GM18505 (cell line): ENCODE results near the gene IRAG1.
A peak's percentile ranks its signal among the peaks of the same experiment; 100 is the strongest.

Experiments used
- ATAC-seq: cut with Tn5 transposase; IDR thresholded peaks from one replicate; pipeline ENCODE4 v1.9.1; 2021; ENCODE audit not compliant: unreplicated experiment
- POLR2A ChIP-seq: IDR thresholded peaks from 4 replicates; pipeline ENCODE4 v1.6.1; 2011; ENCODE audit warnings: borderline replicate concordance; ENCODE audit not compliant: insufficient read depth, insufficient read length; ENCODE audit errors: extremely low read depth

The IRAG1 gene, protein sequence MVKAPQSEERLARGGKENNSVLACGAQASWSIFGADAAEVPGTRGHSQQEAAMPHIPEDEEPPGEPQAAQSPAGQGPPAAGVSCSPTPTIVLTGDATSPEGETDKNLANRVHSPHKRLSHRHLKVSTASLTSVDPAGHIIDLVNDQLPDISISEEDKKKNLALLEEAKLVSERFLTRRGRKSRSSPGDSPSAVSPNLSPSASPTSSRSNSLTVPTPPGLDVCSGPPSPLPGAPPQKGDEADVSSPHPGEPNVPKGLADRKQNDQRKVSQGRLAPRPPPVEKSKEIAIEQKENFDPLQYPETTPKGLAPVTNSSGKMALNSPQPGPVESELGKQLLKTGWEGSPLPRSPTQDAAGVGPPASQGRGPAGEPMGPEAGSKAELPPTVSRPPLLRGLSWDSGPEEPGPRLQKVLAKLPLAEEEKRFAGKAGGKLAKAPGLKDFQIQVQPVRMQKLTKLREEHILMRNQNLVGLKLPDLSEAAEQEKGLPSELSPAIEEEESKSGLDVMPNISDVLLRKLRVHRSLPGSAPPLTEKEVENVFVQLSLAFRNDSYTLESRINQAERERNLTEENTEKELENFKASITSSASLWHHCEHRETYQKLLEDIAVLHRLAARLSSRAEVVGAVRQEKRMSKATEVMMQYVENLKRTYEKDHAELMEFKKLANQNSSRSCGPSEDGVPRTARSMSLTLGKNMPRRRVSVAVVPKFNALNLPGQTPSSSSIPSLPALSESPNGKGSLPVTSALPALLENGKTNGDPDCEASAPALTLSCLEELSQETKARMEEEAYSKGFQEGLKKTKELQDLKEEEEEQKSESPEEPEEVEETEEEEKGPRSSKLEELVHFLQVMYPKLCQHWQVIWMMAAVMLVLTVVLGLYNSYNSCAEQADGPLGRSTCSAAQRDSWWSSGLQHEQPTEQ

DNA sequence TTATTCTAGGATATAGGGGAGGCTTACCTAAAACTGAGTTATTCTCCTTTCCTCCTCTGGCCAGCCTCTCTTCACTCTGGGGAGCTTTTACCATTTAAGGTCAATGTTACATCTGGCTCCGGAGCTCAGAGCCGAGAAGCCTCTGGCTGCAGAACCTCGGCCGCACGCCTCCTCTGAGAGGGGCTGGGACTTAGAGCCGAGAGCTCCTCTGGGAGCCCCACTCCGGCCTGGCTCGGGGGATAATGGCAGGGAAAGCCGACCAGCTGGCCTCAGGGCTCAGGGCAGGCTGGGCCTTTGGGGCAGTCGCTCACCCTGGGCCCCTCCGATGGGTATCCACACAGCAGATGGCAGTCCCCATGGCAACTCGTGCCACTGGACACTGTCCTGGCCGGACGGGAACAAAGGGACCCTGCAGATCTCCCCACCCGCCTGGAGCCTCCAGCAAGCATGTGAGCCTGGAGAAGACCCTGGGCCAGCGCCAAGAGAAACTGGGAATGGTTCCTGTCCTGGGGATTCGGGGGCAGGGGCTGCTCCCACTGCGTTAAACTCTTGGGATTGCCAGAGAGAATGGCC, at the start of gene IRAG1:
TSS of gene IRAG1 (minus strand) at position 247 of the 573 bp plus-strand sequence. CDS start at position 94, 153 bp downstream.
- TF ChIP-seq POLR2A: no peak
- ATAC-seq: no peak

DNA sequence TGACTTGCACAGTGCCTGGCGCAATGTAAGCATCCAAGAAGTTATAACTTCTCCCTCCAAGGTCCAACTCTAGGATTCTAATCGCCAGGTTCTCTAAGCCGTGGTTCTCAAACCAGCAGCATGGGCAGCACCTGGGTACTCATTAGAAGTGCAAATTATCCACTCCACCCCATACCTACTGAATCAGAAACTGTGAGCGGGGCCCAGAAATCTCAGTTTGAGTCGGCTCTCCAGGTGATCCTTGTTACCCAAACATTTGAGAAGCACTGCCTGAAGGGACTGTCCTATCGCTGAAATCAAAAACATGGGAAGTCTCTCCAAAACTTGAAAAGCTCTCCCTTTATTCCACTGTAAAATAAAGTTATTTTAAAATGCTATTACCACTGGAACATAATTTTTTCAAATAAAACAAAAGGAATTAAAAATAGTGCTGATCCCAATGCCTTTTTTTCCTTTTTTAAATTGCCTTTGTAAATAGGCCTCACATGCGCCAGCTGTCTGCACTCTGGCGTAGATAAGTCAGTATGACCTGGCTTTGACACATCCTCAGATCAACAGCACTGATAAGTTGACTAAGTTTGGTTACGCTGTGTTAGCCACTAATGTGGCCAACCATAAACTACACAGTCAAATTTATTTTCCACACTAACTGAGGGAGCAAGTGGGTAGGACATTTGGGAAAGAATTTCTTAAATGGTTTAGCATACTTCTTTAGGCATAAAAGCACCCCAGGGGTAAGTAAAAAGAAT, 49.1 kb upstream of the IRAG1 start:
- TF ChIP-seq POLR2A: no peak
- no peak for ATAC-seq

DNA sequence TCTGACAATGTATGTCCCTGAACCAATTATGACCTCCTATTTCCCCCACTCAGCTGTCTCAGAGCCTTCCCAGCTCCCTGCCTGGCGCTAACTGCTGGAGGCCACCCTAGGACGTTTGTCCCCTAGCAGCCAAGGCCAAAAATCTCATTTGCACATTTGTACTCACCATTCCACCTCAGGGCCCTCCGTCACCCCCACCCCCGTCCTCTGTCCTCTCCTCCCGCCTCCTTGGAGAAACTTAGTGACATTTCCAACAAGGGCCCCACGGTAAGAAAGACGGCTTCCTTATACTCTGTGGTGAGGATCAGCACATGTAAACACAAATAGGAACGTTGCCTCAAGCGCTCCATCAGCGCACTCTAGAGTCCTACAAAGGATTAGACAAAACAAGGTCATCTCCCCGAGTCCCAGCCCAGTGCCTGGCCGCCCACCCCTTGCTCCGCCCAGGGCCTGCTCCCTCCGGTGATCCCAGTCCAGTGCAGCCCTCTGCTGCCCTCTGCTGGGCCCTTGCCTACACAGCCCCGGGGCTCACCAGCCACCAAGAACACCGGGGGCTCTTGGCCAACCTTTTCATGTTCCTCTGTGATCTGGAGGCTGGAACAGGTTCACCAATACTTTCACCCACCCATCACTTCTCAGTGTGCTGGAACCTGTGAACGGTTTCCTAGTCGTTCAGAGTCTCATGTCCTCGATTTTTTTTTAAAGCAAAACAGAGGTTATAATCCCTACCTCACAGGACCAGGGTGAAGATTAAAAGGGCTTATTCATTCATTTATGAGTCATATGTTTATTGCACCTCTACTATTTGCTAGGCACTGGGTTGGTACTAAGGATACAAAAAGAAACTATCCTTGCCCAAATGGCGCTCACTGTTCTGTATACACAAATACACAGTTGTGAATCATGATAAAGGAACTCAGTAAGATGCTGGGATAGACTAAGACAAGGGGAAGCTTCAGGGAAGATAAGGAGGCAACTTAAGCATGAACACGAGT, 42.2 kb upstream of the IRAG1 start:
- ATAC-seq: peak; percentile 97
- TF ChIP-seq POLR2A: no peak

DNA sequence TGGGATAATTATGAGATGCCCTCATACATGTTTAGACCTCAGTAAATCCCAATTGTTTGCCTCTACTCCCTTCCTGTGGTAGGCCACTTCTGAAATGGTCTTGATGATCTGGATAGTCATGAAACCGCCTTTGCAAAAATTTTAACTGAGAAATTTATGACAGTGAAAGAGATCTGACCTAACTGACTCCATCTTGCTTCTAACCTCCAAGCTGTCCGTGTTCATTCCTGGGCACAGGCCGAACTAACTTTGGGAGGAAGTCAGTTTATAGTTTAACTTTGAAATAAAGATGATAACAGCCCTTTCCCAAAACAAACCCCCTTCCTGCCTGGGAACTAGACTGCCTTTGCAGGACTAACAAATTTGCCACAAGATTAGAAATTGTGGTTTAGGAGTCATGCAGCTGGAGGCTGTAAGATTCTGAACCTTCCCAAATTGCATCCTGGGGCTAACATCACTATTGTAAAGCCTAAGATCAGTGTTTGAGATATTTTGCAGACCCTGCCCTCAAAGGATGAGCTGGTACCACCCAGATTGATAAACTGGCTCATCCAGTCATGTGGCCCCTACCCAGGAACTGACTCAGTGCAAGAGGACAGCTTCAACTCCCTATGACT, 37.6 kb upstream of the IRAG1 start:
- ATAC-seq: no peak
- no peak for TF ChIP-seq POLR2A

DNA sequence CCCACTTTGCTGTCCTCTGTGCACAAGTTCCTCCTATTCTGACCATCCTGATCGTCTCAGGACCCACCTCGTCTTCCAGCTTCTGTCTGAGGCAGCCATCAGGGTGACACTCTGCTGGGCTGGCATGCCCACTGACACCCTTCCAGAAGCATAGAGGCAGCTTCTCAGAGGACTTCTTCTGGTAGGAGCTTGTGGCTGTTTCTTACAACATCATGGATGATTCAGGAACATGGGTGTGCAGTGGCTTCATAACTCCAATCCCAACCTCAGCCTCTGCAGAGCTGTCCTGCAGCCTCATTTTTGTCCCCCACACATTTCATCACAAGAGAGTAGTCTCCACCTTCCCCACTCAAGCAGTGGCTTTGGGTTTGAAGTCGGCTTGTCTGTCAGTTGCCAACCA, 36.6 kb upstream of the IRAG1 start:
- ATAC-seq: no peak
- TF ChIP-seq POLR2A: no peak

DNA sequence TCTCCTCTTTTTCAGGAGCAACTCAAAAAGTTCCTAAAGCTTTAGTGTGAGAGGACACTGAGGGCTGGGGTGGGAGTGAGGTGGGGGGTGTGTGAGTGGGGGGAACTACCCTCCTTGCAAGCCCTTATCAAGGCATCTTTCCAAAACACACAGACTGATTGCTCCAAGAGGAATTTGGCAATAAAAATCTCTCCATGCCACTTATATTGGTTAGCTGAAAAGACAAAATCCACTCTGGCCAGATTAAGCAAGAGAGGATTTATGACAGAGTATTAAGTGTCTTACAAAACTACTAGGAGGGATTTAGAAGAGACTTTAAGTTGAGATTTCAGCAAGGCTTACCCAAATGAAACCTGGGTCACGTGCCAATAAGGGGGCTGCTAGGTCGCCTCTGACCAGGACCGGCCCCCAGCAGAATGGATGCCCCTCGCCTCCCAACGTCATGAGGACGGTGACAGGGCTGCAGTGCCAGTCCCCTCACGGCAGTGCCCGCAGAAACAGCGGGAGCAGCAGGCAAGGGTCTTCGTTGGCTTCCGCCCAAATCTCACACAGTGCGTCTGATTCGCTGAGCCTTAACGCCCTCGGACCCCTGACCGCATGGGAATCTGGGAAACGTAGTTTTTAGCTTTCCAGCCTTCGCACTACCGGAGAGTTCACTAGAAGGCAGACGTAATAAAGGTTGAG, 35.4 kb upstream of the IRAG1 start:
- TF ChIP-seq POLR2A: no peak
- no peak for ATAC-seq

DNA sequence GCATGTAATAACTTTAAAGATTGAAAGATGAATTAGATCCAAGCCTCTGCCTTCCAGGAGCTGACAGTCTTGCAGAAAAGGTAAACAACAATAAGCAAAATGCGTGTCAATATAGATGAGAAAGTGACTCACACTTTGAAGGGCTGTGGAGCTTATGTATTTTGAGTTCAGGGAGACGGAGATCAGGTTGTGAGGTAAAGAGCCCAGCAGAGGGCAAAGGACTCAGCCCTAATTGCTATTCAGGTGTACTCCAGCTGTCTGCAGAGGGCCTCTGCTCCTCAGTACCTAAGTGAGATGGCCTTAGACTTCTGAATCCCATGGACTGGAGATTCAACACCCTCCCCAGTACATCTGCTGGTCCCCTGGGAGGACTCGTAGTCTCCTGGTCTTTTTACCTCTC, 34.6 kb upstream of the IRAG1 start:
- no peak for ATAC-seq

DNA sequence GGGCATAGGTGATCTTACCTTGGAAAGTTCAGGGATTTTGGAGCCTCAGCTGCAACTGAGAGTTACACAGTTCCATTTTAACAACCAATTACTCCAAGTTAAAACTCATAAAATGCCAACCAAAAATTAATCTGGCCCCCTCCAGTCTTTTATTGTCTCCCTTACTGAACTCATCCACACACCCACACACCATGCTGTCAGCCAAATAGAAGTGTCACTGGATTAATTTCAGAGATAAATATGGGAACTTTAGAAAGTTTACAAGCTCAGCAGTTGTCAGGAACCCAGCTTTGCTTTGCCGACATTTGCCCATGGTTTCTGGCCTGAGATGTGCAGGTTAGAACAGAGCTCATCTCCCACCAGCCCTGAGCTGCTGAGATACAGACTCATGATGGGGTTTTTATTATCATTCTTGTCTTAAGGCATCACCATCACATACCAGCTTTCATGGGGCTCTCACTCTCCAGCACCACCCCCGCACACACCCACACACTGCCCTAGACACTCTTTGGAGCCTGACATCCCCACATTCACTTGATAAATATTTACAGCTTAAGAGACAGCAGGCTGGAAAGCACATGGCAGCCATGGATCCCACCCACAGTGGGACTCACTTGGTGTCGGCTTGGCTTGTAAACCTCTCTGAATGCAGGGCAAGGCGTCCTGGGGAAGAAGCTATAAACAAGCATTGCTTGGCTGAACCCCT, 33.7 kb upstream of the IRAG1 start:
- no peak for ATAC-seq
- no peak for TF ChIP-seq POLR2A

More for the DNA sequence above, 34.6 kb upstream of the IRAG1 start:
- TF ChIP-seq POLR2A: no peak

DNA sequence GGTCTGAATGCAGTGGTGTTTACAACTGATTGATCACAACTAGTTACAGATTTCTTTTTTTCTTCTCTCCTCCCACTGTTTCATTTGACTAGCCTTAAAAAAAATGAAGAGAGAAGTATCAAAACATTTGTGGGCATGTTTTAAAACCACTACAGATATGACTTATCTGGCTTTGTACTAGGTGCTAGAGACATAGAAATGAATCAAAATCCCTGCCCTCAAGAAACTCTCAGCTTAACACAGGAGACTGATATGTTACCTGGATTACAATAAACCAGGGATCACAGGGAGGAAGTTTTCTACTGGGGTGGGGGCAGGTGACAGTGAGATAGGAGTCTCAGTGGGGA, 32.3 kb upstream of the IRAG1 start:
- TF ChIP-seq POLR2A: no peak
- no peak for ATAC-seq

DNA sequence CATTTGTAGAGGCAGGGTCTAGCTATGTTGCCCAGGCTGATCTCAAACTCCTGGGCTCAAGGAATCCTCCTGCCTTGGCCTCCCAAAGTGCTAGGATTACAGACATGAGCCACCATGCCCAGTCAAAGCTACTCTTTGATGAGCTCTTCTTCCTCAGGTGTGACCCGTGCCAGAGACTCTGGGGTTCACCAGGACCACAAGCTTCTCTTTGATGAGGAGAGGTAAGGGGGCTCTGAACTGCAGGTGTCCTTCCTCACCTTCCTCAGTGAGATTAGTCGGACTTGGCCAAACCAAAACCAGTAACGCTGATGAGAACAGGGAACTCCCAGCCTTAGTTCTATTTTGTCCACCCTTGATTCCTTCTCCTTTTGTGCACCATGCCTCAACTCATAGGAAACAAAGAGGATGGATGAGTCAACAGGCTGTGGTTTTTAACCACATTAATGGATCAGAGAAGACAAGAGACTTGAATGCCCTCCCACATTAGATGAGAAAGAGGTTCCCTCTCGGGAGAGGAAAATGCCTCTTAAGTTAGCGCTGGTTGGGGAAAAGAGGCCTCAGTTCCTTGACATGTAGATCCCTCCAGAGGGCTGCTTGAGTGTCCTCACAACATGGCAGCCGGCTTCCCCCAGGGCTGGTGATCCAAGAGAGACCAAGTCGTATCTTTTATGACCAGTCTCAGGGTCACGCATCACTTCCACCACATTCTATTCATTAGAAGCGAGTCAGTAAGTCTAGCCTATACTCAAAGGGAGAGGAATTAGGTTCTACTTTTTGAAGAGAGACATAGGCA, 31.8 kb upstream of the IRAG1 start:
- no peak for ATAC-seq
- TF ChIP-seq POLR2A: no peak
